Right ventricle myocardium inferior (tissue), 1 donor: ENCODE data around the gene EPN3. TPM values are rescaled to one million over a fixed set of nuclear protein-coding genes. Genes with fewer than 3 reads are reported as not detected.

ENCODE experiments used
- ATAC-seq: fragments of 200-7000 bp; cut with Tn5 transposase; one replicate; pipeline ENCODE4 v1.9.1; 2020; ENCODE audit warnings: mild to moderate bottlenecking, moderate library complexity
- DNase-seq: peaks from one replicate; pipeline ENCODE4 v3.0.0; 2021; ENCODE audit errors: missing footprints
- intact Hi-C: fragments of 100-400 bp; cut with DNase I; formaldehyde crosslinking; loops from one replicate; pipeline ENCODE4 v1.11.0; 2022
- total RNA-seq: library from RNA; stranded (reverse); fragmentation: NEBNext Ultra II Directional; extraction: Animal tissue kit (Norgen Biotek cat#: 25700); gene quantifications from one replicate; pipeline ENCODE4 v1.2.1, GENCODE V29; 2021
- donor health status: DM: no; HTN: yes; CAD: no; lungs with severe emphysema.

Gene EPN3
- total RNA-seq, 1 donor from 2014 or later = 21.5 TPM

- intact Hi-C loops = loop anchor here (2.0 kb wide), 1 partner anchor 35 kb away; no protein-coding TSS in a partner anchor
- peak; percentile 87 for ATAC-seq
These were observed 24.5 kb upstream of the EPN3 start, which contains the start of gene MYCBPAP for GRCh38 chr17:50507871-50508572. MYCBPAP (plus strand) TSS chr17:50508439; CDS start chr17:50508675, 236 bp downstream.

GRCh38 chr17:50508573-50509460 is 23.7 kb upstream of the EPN3 start:
- no peak for DNase-seq
- intact Hi-C loops = loop anchor here (2.0 kb wide), 1 partner anchor 34 kb away; no protein-coding TSS in a partner anchor
- ATAC-seq = peak; percentile 20

More at GRCh38 chr17:50507871-50508572, 24.5 kb upstream of the EPN3 start, which contains the start of gene MYCBPAP:
- peak; percentile 92 for DNase-seq

- DNase-seq (no peak), ATAC-seq (no peak)
- intact Hi-C loops = no loop called here
These were observed 21.5 kb upstream of the EPN3 start for GRCh38 chr17:50511058-50511457.

- no peak for DNase-seq
- ATAC-seq = no peak
- intact Hi-C loops = no loop called here
These were observed 19.0 kb upstream of the EPN3 start for GRCh38 chr17:50513495-50513894.

- ATAC-seq (no peak), DNase-seq (no peak)
- intact Hi-C loops = no loop called here
These were observed 18.1 kb upstream of the EPN3 start for GRCh38 chr17:50514388-50514787.

- DNase-seq (no peak), ATAC-seq (peak; percentile 62)
- intact Hi-C loops = no loop called here
These were observed 17.4 kb upstream of the EPN3 start for GRCh38 chr17:50514936-50515702.

- no peak for DNase-seq
- intact Hi-C loops = no loop called here
- ATAC-seq = no peak
These were observed 15.5 kb upstream of the EPN3 start for GRCh38 chr17:50517011-50517410.

- intact Hi-C loops = no loop called here
- ATAC-seq (no peak), DNase-seq (no peak)
These were observed 14.8 kb upstream of the EPN3 start for GRCh38 chr17:50517504-50518383.

GRCh38 chr17:50518384-50519023 is 14.0 kb upstream of the EPN3 start:
- DNase-seq (no peak), ATAC-seq (no peak)
- intact Hi-C loops = no loop called here

- DNase-seq (no peak), ATAC-seq (no peak)
- intact Hi-C loops = no loop called here
These were observed 13.2 kb upstream of the EPN3 start for GRCh38 chr17:50519141-50519834.

GRCh38 chr17:50520483-50520882 is 12.1 kb upstream of the EPN3 start:
- no peak for ATAC-seq
- intact Hi-C loops = no loop called here
- no peak for DNase-seq

GRCh38 chr17:50521514-50521913 is 11.0 kb upstream of the EPN3 start:
- intact Hi-C loops = no loop called here
- ATAC-seq (no peak), DNase-seq (no peak)

GRCh38 chr17:50522766-50523165 is 9.8 kb upstream of the EPN3 start:
- no peak for ATAC-seq
- no peak for DNase-seq
- intact Hi-C loops = no loop called here

- ATAC-seq (no peak), DNase-seq (no peak)
- intact Hi-C loops = no loop called here
These were observed 9.3 kb upstream of the EPN3 start for GRCh38 chr17:50523208-50523607.

GRCh38 chr17:50524838-50525237 is 7.7 kb upstream of the EPN3 start:
- DNase-seq (no peak), ATAC-seq (no peak)
- intact Hi-C loops = no loop called here

- ATAC-seq = no peak
- intact Hi-C loops = no loop called here
- no peak for DNase-seq
These were observed 5.3 kb upstream of the EPN3 start for GRCh38 chr17:50527155-50527762.
